PC-3 (cell line): ENCODE data around the gene FOXP1. TPM values are rescaled to one million over a fixed set of nuclear protein-coding genes. Genes with fewer than 3 reads are reported as not detected.

Experiments used
- ATAC-seq: fragments of 200-7000 bp; cut with Tn5 transposase; 2 replicates; pipeline ENCODE4 v1.9.1; 2020; ENCODE audit warnings: mild to moderate bottlenecking, moderate library complexity
- BruUV-seq: library from RNA; stranded (reverse); fragments of 400-500 nt; replicated peaks from 2 replicates; lab custom pipeline; 2021; lab: Mats Ljungman, UMichigan
- CTCF ChIA-PET: fragments of 300-600 bp; sonication (Branson Sonifier 250); formaldehyde crosslinking; loops from one replicate; lab custom pipeline; 2022; ENCODE audit warnings: antibody characterized with exemption; lab: Charles Lee
- POLR2A ChIA-PET: fragments of 300-600 bp; sonication (Branson Sonifier 250); formaldehyde crosslinking; loops from one replicate; lab custom pipeline; 2022; ENCODE audit warnings: antibody characterized with exemption; ENCODE audit not compliant: unreplicated experiment; lab: Charles Lee
- DNase-seq: peaks from one replicate; pipeline ENCODE4 v3.0.0-alpha.2; 2015
- H2AFZ ChIP-seq: fragments of 300-600 bp; sonication (generic); 2 replicates; pipeline ENCODE4 v1.6.0; 2016; ENCODE audit warnings: antibody characterized with exemption, low read length
- H3F3A ChIP-seq: fragments of 300-600 bp; sonication (generic); one replicate; pipeline ENCODE4 v1.6.0; 2017; ENCODE audit warnings: antibody characterized with exemption, low read length, control low read depth, mild to moderate bottlenecking; ENCODE audit not compliant: unreplicated experiment
- H3K27ac ChIP-seq: fragments of 300-600 bp; sonication (generic); 2 replicates; pipeline ENCODE4 v1.5.1; 2016; ENCODE audit warnings: mild to moderate bottlenecking, low read length
- H3K27me3 ChIP-seq: fragments of 300-600 bp; sonication (generic); 2 replicates; pipeline ENCODE4 v1.6.1; 2016; ENCODE audit warnings: low read length, mixed read lengths
- H3K36me3 ChIP-seq: fragments of 300-600 bp; sonication (generic); 2 replicates; pipeline ENCODE4 v1.6.1; 2016; ENCODE audit warnings: low read depth, mixed run types, low read length, mixed read lengths
- H3K4me1 ChIP-seq: fragments of 300-600 bp; sonication (generic); 2 replicates; pipeline ENCODE4 v1.5.1; 2016; ENCODE audit warnings: low read length; ENCODE audit not compliant: insufficient read depth
- H3K4me2 ChIP-seq: fragments of 300-600 bp; sonication (generic); 2 replicates; pipeline ENCODE4 v1.6.0; 2016; ENCODE audit warnings: low read length
- H3K4me3 ChIP-seq: fragments of 300-600 bp; sonication (generic); 2 replicates; pipeline ENCODE4 v1.5.1; 2016; ENCODE audit warnings: mild to moderate bottlenecking, low read length, mixed read lengths
- H3K79me2 ChIP-seq: fragments of 300-600 bp; sonication (generic); 2 replicates; pipeline ENCODE4 v1.6.1; 2017; ENCODE audit warnings: low read length, mixed read lengths
- H3K9ac ChIP-seq: fragments of 300-600 bp; sonication (generic); 2 replicates; pipeline ENCODE4 v1.6.0; 2016; ENCODE audit warnings: mild to moderate bottlenecking, low read length
- H3K9me2 ChIP-seq: fragments of 300-600 bp; sonication (generic); replicated peaks from 2 replicates; pipeline ENCODE4 v1.6.1; 2016; ENCODE audit warnings: mixed run types, low read length, mixed read lengths
- H3K9me3 ChIP-seq: fragments of 300-600 bp; sonication (generic); 2 replicates; pipeline ENCODE4 v1.6.1; 2016; ENCODE audit warnings: low read length, mixed read lengths
- H4K20me1 ChIP-seq: fragments of 300-600 bp; sonication (generic); 2 replicates; pipeline ENCODE4 v1.6.1; 2016; ENCODE audit warnings: low read length, mixed read lengths
- EZH2 ChIP-seq: fragments of 300-600 bp; sonication (generic); IDR thresholded peaks from one replicate; pipeline ENCODE4 v1.6.1; 2017; ENCODE audit warnings: antibody characterized with exemption, mild to moderate bottlenecking, low read length; ENCODE audit not compliant: unreplicated experiment
- EZH2phosphoT487 ChIP-seq: fragments of 300-600 bp; sonication (generic); IDR thresholded peaks from 2 replicates; pipeline ENCODE4 v1.6.1; 2018; ENCODE audit warnings: mild to moderate bottlenecking, antibody characterized with exemption, low read length, borderline replicate concordance
- intact Hi-C: fragments of 100-400 bp; cut with micrococcal nuclease; formaldehyde crosslinking; loops from 2 replicates; pipeline ENCODE4 v1.9.0; 2023
- total RNA-seq: library from RNA; depleted of rRNA; stranded (reverse); fragments of >200 nt; gene quantifications from 2 replicates; pipeline ENCODE4 v1.2.3, GENCODE V29; 2014
- TF ChIP-seq, protein P1 (sequence below): fragments of 300-600 bp; sonication (generic); conservative IDR thresholded peaks from 2 replicates; pipeline ENCODE4 v1.5.1; 2017; ENCODE audit warnings: antibody characterized with exemption, low read depth, mild to moderate bottlenecking, low read length

The FOXP1 gene
- total RNA-seq, 1 experiment from 2014 or later: 35.3 TPM

DNA sequence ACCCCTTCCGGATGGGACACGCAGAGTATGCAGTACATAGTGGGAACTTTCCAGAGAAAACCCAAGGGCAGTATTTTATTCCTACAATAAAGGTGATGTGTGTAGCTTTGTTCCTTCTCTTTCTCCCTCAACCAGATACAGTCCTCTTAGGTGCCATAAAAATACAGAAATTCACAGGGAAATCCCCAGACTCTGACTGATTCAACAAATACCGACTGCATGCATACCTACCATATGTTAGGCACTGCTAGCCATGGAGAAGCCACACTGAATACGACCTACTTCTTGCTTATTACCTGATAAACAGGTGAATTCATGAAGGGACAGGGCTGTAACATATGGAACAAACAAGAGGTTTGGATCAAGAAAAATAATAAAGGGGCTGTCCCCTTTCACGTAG, 228.5 kb downstream of the FOXP1 start:
- Histone ChIP-seq H3K9ac (no peak overlapping the region), H3K36me3 (no peaks in the 10 kb centered on the region), H2AFZ (no peak overlapping the region), H3K9me3 (no peaks in the 10 kb centered on the region), H3K27ac (no peak overlapping the region), H3K4me1 (no peaks in the 10 kb centered on the region), H3K4me2 (no peak overlapping the region), H3K9me2 (no peaks in the 10 kb centered on the region), H3K4me3 (no peak overlapping the region), H3K27me3 (no peaks in the 10 kb centered on the region), H3K79me2 (no peaks in the 10 kb centered on the region), H3F3A (no peaks in the 10 kb centered on the region), H4K20me1 (no peaks in the 10 kb centered on the region)
- ATAC-seq (no peak), DNase-seq (no peak)
- ChIA-PET CTCF (no interaction called here), POLR2A (no interaction called here)
- no TSS peak for BruUV-seq
- intact Hi-C loops: no loop called here
- TF ChIP-seq, protein P1, sequence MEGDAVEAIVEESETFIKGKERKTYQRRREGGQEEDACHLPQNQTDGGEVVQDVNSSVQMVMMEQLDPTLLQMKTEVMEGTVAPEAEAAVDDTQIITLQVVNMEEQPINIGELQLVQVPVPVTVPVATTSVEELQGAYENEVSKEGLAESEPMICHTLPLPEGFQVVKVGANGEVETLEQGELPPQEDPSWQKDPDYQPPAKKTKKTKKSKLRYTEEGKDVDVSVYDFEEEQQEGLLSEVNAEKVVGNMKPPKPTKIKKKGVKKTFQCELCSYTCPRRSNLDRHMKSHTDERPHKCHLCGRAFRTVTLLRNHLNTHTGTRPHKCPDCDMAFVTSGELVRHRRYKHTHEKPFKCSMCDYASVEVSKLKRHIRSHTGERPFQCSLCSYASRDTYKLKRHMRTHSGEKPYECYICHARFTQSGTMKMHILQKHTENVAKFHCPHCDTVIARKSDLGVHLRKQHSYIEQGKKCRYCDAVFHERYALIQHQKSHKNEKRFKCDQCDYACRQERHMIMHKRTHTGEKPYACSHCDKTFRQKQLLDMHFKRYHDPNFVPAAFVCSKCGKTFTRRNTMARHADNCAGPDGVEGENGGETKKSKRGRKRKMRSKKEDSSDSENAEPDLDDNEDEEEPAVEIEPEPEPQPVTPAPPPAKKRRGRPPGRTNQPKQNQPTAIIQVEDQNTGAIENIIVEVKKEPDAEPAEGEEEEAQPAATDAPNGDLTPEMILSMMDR: no peak
- no peak for TF ChIP-seq EZH2
- no peak for TF ChIP-seq EZH2phosphoT487

DNA sequence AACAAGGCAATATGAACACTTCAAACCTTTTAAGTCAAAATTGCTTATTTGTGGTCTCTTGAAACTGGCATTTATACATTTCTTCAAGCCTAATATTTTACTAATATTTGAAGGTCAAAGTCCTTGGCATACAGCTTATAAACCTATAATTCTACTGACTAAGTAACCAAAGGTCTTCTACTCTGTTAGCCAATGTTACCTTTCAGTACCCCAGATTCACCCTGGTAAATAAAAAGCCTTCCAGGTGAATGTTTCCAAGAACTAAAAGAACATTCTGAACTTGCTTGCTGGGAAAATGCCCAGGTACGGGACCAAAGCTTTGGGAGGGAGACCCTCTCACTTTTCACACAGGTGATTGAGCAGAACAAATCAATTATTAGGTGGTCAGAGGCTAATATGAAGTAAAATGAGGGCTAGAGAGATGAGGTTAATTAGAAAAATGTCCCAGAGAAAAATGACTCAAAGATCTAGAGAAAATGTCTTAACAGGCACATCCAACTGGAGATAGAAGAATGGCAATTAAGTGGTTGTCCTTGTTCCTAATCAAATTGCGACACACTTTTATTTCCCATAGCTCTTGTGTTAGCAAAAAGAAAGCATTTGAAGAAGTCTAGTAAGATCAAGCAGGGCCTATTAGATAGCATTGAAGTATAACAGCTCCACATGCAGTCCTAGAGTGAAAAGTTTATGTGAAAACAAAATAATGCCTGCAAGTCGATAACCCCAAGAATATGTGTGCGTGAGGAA, 232.0 kb downstream of the FOXP1 start:
- TF ChIP-seq, protein P1: no peak
- TF ChIP-seq EZH2phosphoT487: no peak
- no peak for TF ChIP-seq EZH2
- no peak overlapping the region for H3K4me3 ChIP-seq
- ChIA-PET CTCF (no interaction called here), POLR2A (no interaction called here)
- intact Hi-C loops: no loop called here
- DNase-seq (no peak), ATAC-seq (no peak)
- no peak overlapping the region for H3K4me2 ChIP-seq
- no peaks in the 10 kb centered on the region for H4K20me1 ChIP-seq
- no peaks in the 10 kb centered on the region for H3K4me1 ChIP-seq
- H3F3A ChIP-seq: no peaks in the 10 kb centered on the region
- H3K9me2 ChIP-seq: no peaks in the 10 kb centered on the region
- no peaks in the 10 kb centered on the region for H3K9me3 ChIP-seq
- H3K27me3 ChIP-seq: no peaks in the 10 kb centered on the region
- H3K36me3 ChIP-seq: no peaks in the 10 kb centered on the region
- no TSS peak for BruUV-seq
- H3K79me2 ChIP-seq: no peaks in the 10 kb centered on the region
- no peak overlapping the region for H3K9ac ChIP-seq
- H3K27ac ChIP-seq: no peak overlapping the region
- no peak overlapping the region for H2AFZ ChIP-seq

DNA sequence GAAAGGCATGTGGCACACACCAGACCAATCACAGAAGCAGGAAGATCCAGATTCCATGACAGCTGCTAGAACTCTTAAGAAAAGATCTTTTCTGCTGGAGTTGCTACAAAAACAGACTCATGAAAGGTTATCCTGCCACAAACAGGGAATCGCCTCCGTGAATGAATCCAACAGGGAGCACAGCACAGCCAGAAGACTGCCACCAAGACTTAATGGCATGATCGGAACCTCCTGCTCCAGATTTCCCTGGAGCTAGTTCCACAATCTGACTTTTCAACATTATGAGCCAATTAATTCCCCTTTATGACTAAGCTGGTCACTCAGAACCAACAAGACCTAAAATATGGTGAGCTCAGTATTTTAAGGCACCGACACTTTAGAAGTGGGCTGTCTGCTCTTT, 232.5 kb downstream of the FOXP1 start:
- Histone ChIP-seq H3K9ac (no peak overlapping the region), H3K4me3 (no peak overlapping the region), H3K4me1 (no peaks in the 10 kb centered on the region), H4K20me1 (no peaks in the 10 kb centered on the region), H3K36me3 (no peaks in the 10 kb centered on the region), H3K9me3 (no peaks in the 10 kb centered on the region), H3K27me3 (no peaks in the 10 kb centered on the region), H3K4me2 (no peak overlapping the region), H3K9me2 (no peaks in the 10 kb centered on the region), H3F3A (no peaks in the 10 kb centered on the region), H3K27ac (no peak overlapping the region), H3K79me2 (no peaks in the 10 kb centered on the region), H2AFZ (no peak overlapping the region)
- DNase-seq (no peak), ATAC-seq (no peak)
- ChIA-PET POLR2A (no interaction called here), CTCF (no interaction called here)
- intact Hi-C loops: no loop called here
- no peak for TF ChIP-seq EZH2phosphoT487
- no peak for TF ChIP-seq EZH2
- TF ChIP-seq, protein P1: no peak
- BruUV-seq: no TSS peak
